Breast epithelium (tissue), 4 donors: ENCODE measurements around the gene VSTM2B. TPM values are rescaled to one million over a fixed set of nuclear protein-coding genes. Genes with fewer than 3 reads are reported as not detected.

ENCODE experiments used
- DNase-seq, 2 donors: peaks; one replicate each; pipeline ENCODE4 v3.0.0-alpha.2; 2019; ENCODE audit warnings: low spot score in 2 of 2
- H3K27ac ChIP-seq, 2 donors: fragments of 200-600 bp; sonication (generic) in 1 of 2; one replicate each; pipeline ENCODE4 v1.5.1; 2016 to 2019; ENCODE audit warnings: mild to moderate bottlenecking in 1 of 2
- H3K27me3 ChIP-seq, 2 donors: fragments of 200-600 bp; sonication (generic) in 1 of 2; one replicate each; pipeline versions ENCODE4 v1.5.1 to v1.6.0; 2017 to 2019; ENCODE audit warnings: control low read depth in 1 of 2, mild to moderate bottlenecking in 1 of 2
- H3K36me3 ChIP-seq: fragments of 200-600 bp; one replicate; pipeline ENCODE4 v1.5.1; 2019
- H3K4me1 ChIP-seq, 2 donors: fragments of 200-600 bp; sonication (generic); one replicate each; pipeline ENCODE4 v1.5.1; 2016 to 2019; ENCODE audit warnings: control low read depth in 1 of 2
- H3K4me3 ChIP-seq, 3 donors: fragments of 200-600 bp; sonication (generic); 1 replicate in 2 of 3; 2 replicates in 1 of 3; pipeline ENCODE4 v1.5.1; 2016 to 2019; ENCODE audit warnings: mild to moderate bottlenecking in 3 of 3, moderate library complexity in 2 of 3
- H3K9me3 ChIP-seq, 2 donors: fragments of 200-600 bp; sonication (generic) in 1 of 2; one replicate each; pipeline ENCODE4 v1.5.1; 2016 to 2019; ENCODE audit warnings: control low read depth in 1 of 2
- CTCF ChIP-seq, 3 donors: fragments of 450-650 bp; IDR thresholded peaks; one replicate each; pipeline ENCODE4 v1.5.1; 2016 to 2017; ENCODE audit warnings: antibody characterized with exemption in 3 of 3, mild to moderate bottlenecking in 3 of 3, moderate library complexity in 3 of 3
- POLR2A ChIP-seq: fragments of 450-650 bp; IDR thresholded peaks from one replicate; pipeline ENCODE4 v1.6.1; 2016; ENCODE audit warnings: antibody characterized with exemption, mild to moderate bottlenecking, moderate library complexity
- POLR2AphosphoS5 ChIP-seq, 3 donors: sonication (generic); formaldehyde crosslinking; IDR thresholded peaks; one replicate each; pipeline ENCODE4 v1.6.1; 2017; ENCODE audit warnings: antibody characterized with exemption in 3 of 3
- intact Hi-C: fragments of 100-400 bp; cut with DNase I; formaldehyde crosslinking; loops from one replicate; pipeline ENCODE4 v1.15.1; 2023; ENCODE audit warnings: low total_unique reads
- total RNA-seq, 3 donors: library from RNA; depleted of rRNA; stranded (reverse); fragments of >200 nt; gene quantifications; one replicate each; pipeline ENCODE4 v1.1.0, GENCODE V29; 2016

Gene VSTM2B
- total RNA-seq, 3 donors from 2014 or later = not detected

- no peaks in the 10 kb centered on the region for H3K27me3 ChIP-seq
- TF ChIP-seq POLR2AphosphoS5 (IDR thresholded peaks at IDR 0.05) (no peak), POLR2A (no peak), CTCF (IDR thresholded peaks at IDR 0.05) (no peak)
- H3K4me3 ChIP-seq = no peak overlapping the region
- no peak overlapping the region for H3K27ac ChIP-seq
- H3K9me3 ChIP-seq = no peaks in the 10 kb centered on the region
- DNase-seq = no peak
- H3K4me1 ChIP-seq = no peaks in the 10 kb centered on the region
- no peaks in the 10 kb centered on the region for H3K36me3 ChIP-seq
- intact Hi-C loops = no loop called here
Measured at GRCh38 chr19:29503785-29504184, 22.0 kb upstream of the VSTM2B start.

GRCh38 chr19:29504454-29504853, 21.3 kb upstream of the VSTM2B start:
- no peaks in the 10 kb centered on the region for H3K9me3 ChIP-seq
- H3K4me3 ChIP-seq = no peak overlapping the region
- no peaks in the 10 kb centered on the region for H3K4me1 ChIP-seq
- TF ChIP-seq POLR2A (no peak), POLR2AphosphoS5 (IDR thresholded peaks at IDR 0.05) (no peak), CTCF (IDR thresholded peaks at IDR 0.05) (no peak)
- H3K36me3 ChIP-seq = no peaks in the 10 kb centered on the region
- peaks cover 0 to 2% of the 10 kb centered on the region in 2 donors for H3K27me3 ChIP-seq
- no peak for DNase-seq
- no peak overlapping the region for H3K27ac ChIP-seq
- intact Hi-C loops = no loop called here

GRCh38 chr19:29505097-29505824, 20.5 kb upstream of the VSTM2B start:
- no peaks in the 10 kb centered on the region for H3K9me3 ChIP-seq
- no peak overlapping the region for H3K27ac ChIP-seq
- intact Hi-C loops = no loop called here
- no peaks in the 10 kb centered on the region for H3K4me1 ChIP-seq
- TF ChIP-seq POLR2A (no peak), POLR2AphosphoS5 (IDR thresholded peaks at IDR 0.05) (no peak), CTCF (IDR thresholded peaks at IDR 0.05) (no peak)
- H3K4me3 ChIP-seq = no peak overlapping the region
- no peak for DNase-seq
- H3K27me3 ChIP-seq = peaks cover 0 to 10% of the 10 kb centered on the region in 2 donors
- H3K36me3 ChIP-seq = no peaks in the 10 kb centered on the region

DNA sequence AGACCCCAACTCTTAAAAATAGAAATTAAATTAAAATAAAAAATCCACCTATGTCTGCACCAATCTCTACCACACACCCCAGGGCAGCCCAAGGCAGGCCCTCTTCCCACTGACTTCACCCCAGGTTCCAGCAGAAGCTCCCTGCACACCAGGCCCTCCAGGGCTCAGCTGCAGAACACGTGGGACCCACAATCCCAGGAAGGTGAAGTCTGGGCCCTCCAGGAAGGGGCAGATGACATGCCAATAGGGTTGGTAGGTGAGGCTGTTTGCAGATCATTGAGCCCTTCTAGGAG, 19.2 kb upstream of the VSTM2B start:
- Histone ChIP-seq H3K36me3 (no peaks in the 10 kb centered on the region), H3K4me3 (no peak overlapping the region), H3K27ac (no peak overlapping the region), H3K27me3 (peaks cover 0 to 20% of the 10 kb centered on the region in 2 donors), H3K9me3 (no peaks in the 10 kb centered on the region), H3K4me1 (no peaks in the 10 kb centered on the region)
- TF ChIP-seq POLR2A = no peak
- TF ChIP-seq POLR2AphosphoS5 (IDR thresholded peaks at IDR 0.05) = no peak
- TF ChIP-seq CTCF (IDR thresholded peaks at IDR 0.05) = no peak
- intact Hi-C loops = no loop called here
- no peak for DNase-seq

- Histone ChIP-seq H3K9me3 (no peaks in the 10 kb centered on the region), H3K27ac (no peak overlapping the region), H3K36me3 (no peaks in the 10 kb centered on the region), H3K4me3 (no peak overlapping the region), H3K27me3 (peaks cover 0 to 24% of the 10 kb centered on the region in 2 donors), H3K4me1 (no peaks in the 10 kb centered on the region)
- intact Hi-C loops = no loop called here
- TF ChIP-seq POLR2AphosphoS5 (IDR thresholded peaks at IDR 0.05) = no peak
- no peak for TF ChIP-seq POLR2A
- TF ChIP-seq CTCF (IDR thresholded peaks at IDR 0.05) = no peak
- no peak for DNase-seq
Measured at GRCh38 chr19:29507081-29507860, 18.5 kb upstream of the VSTM2B start.
